ENCODE results near the gene NOXA1. TPM values are rescaled to one million over a fixed set of nuclear protein-coding genes. Genes with fewer than 3 reads are reported as not detected.

Gene NOXA1
- polyA plus RNA-seq, 3 donors, result 1.3 to 9.4 (median 1.6) TPM

GRCh38 chr9:137388589-137389427 lies 34.4 kb upstream of the NOXA1 start:
- Histone ChIP-seq H3K36me3 (replicated peaks in 1 of 2; ENCODE audit: control insufficient read depth in 1 of 2, insufficient read depth in 2 of 2, low read length in 2 of 2) (peaks cover 5 to 11% of the 10 kb centered on the region in 2 donors), H3K79me2 (ENCODE audit: insufficient read depth, low read length) (no peaks in the 10 kb centered on the region), H3K27me3 (ENCODE audit: control insufficient read depth in 2 of 2, insufficient read depth in 2 of 2, low read length in 2 of 2) (no peaks in the 10 kb centered on the region), H3K9me3 (replicated peaks in 1 of 2; ENCODE audit: control insufficient read depth in 1 of 2, insufficient read depth in 1 of 2, low read length in 2 of 2) (no peaks in the 10 kb centered on the region), H3K4me3 (replicated peaks in 1 of 3; ENCODE audit: low read depth in 2 of 3, low read length in 3 of 3) (no peak overlapping the region), H3K27ac (ENCODE audit: low read depth in 1 of 2, low read length in 2 of 2) (no peak overlapping the region), H3K4me1 (ENCODE audit: control insufficient read depth in 1 of 2, insufficient read depth in 2 of 2, low read length in 2 of 2) (no peaks in the 10 kb centered on the region), H2AFZ (ENCODE audit: insufficient read depth, low read depth, low read length, poor library complexity, severe bottlenecking) (no peak overlapping the region), H3K4me2 (replicated peaks; ENCODE audit: extremely low read depth, low read length, poor library complexity, severe bottlenecking) (no peak overlapping the region), H4K20me1 (ENCODE audit: insufficient read depth, low read length) (no peaks in the 10 kb centered on the region), H3K9ac (ENCODE audit: insufficient read depth, low read length, poor library complexity, severe bottlenecking) (no peak overlapping the region)
- peak overlapping the region in 1 of 7 donors; percentile 66 for H3K27ac Mint-ChIP-seq
- peaks cover 0 to 1% (median 0%) of the 10 kb centered on the region in 3 donors for H3K27me3 Mint-ChIP-seq (ENCODE audit: low read depth in 3 of 3)
- 96% methylated on average over 43 of the region's 47 CpGs for WGBS (ENCODE audit: insufficient coverage)
- no peak overlapping the region for H3K4me3 Mint-ChIP-seq
- no peak for DNase-seq
- H3K9me3 Mint-ChIP-seq, result no peaks in the 10 kb centered on the region
- peaks cover 4% of the 10 kb centered on the region for H3K4me1 Mint-ChIP-seq
- TF ChIP-seq CTCF (IDR thresholded peaks at IDR 0.05), result no peak
- H3K36me3 Mint-ChIP-seq, result peaks cover 2 to 17% of the 10 kb centered on the region in 2 donors
- intact Hi-C loops (cut with micrococcal nuclease), result no loop called here

- no peak overlapping the region for H3K4me3 Mint-ChIP-seq
- Histone ChIP-seq H3K36me3 (replicated peaks in 1 of 2; ENCODE audit: control insufficient read depth in 1 of 2, insufficient read depth in 2 of 2, low read length in 2 of 2) (peaks cover 5 to 11% of the 10 kb centered on the region in 2 donors), H3K4me2 (replicated peaks; ENCODE audit: extremely low read depth, low read length, poor library complexity, severe bottlenecking) (no peak overlapping the region), H3K27ac (ENCODE audit: low read depth in 1 of 2, low read length in 2 of 2) (no peak overlapping the region), H3K27me3 (ENCODE audit: control insufficient read depth in 2 of 2, insufficient read depth in 2 of 2, low read length in 2 of 2) (no peaks in the 10 kb centered on the region), H3K9ac (ENCODE audit: insufficient read depth, low read length, poor library complexity, severe bottlenecking) (no peak overlapping the region), H3K9me3 (replicated peaks in 1 of 2; ENCODE audit: control insufficient read depth in 1 of 2, insufficient read depth in 1 of 2, low read length in 2 of 2) (no peaks in the 10 kb centered on the region), H3K79me2 (ENCODE audit: insufficient read depth, low read length) (no peaks in the 10 kb centered on the region), H3K4me3 (replicated peaks in 1 of 3; ENCODE audit: low read depth in 2 of 3, low read length in 3 of 3) (no peak overlapping the region), H2AFZ (ENCODE audit: insufficient read depth, low read depth, low read length, poor library complexity, severe bottlenecking) (no peak overlapping the region), H4K20me1 (ENCODE audit: insufficient read depth, low read length) (no peaks in the 10 kb centered on the region), H3K4me1 (ENCODE audit: control insufficient read depth in 1 of 2, insufficient read depth in 2 of 2, low read length in 2 of 2) (no peaks in the 10 kb centered on the region)
- peaks cover 2 to 17% of the 10 kb centered on the region in 2 donors for H3K36me3 Mint-ChIP-seq
- WGBS (ENCODE audit: insufficient coverage), result 94% methylated on average over 12 of the region's 13 CpGs
- no peaks in the 10 kb centered on the region for H3K9me3 Mint-ChIP-seq
- peaks cover 4% of the 10 kb centered on the region for H3K4me1 Mint-ChIP-seq
- intact Hi-C loops (cut with micrococcal nuclease), result no loop called here
- DNase-seq, result no peak
- TF ChIP-seq CTCF (IDR thresholded peaks at IDR 0.05), result no peak
- H3K27me3 Mint-ChIP-seq (ENCODE audit: low read depth in 3 of 3), result peaks cover 0 to 1% (median 0%) of the 10 kb centered on the region in 3 donors
- peak overlapping the region in 1 of 7 donors; percentile 18 for H3K27ac Mint-ChIP-seq
Observed at GRCh38 chr9:137389428-137389746, 33.8 kb upstream of the NOXA1 start.
